ENCODE results near the gene CPNE8.
"Not testable (repeated sequence)": the region's sequence is repeated elsewhere in the genome, so short reads cannot be mapped to it uniquely, and the experiment has no call there.

The CPNE8 gene

GRCh38 chr12:38823314-38823713, 82.1 kb downstream of the CPNE8 start:
- DNase-seq, result no peak

- DNase-seq, result no peak
Observed at GRCh38 chr12:38817942-38818341, 87.4 kb downstream of the CPNE8 start.

- DNase-seq, result no peak
Observed at GRCh38 chr12:38813923-38814322, 91.5 kb downstream of the CPNE8 start.

- no peak for DNase-seq
Observed at GRCh38 chr12:38811814-38812356, 93.5 kb downstream of the CPNE8 start.

- no peak for DNase-seq
Observed at GRCh38 chr12:38809832-38810231, 95.6 kb downstream of the CPNE8 start.

- no peak for DNase-seq
Observed at GRCh38 chr12:38788106-38788505, 117.3 kb downstream of the CPNE8 start.

- no peak for DNase-seq
Observed at GRCh38 chr12:38785381-38785780, 120.0 kb downstream of the CPNE8 start.

- no peak for DNase-seq
Observed at GRCh38 chr12:38783304-38783703, 122.1 kb downstream of the CPNE8 start.

- DNase-seq, result no peak
Observed at GRCh38 chr12:38782359-38782758, 123.0 kb downstream of the CPNE8 start.

GRCh38 chr12:38776647-38777046, 128.7 kb downstream of the CPNE8 start:
- DNase-seq, result no peak

- no peak for DNase-seq
Observed at GRCh38 chr12:38775457-38775856, 129.9 kb downstream of the CPNE8 start.

GRCh38 chr12:38772437-38772836, 133.0 kb downstream of the CPNE8 start:
- no peak for DNase-seq

GRCh38 chr12:38771871-38772270, 133.5 kb downstream of the CPNE8 start:
- no peak for DNase-seq

GRCh38 chr12:38761636-38762342, 143.6 kb downstream of the CPNE8 start:
- no peak for DNase-seq

- no peak for DNase-seq
Observed at GRCh38 chr12:38761111-38761510, 144.3 kb downstream of the CPNE8 start.

- DNase-seq, result no peak
Observed at GRCh38 chr12:38759621-38760020, 145.8 kb downstream of the CPNE8 start.

GRCh38 chr12:38746744-38747143, 158.6 kb downstream of the CPNE8 start:
- DNase-seq, result no peak

GRCh38 chr12:38745601-38746000, 159.8 kb downstream of the CPNE8 start:
- no peak for DNase-seq

GRCh38 chr12:38744041-38744440, 161.3 kb downstream of the CPNE8 start:
- no peak for DNase-seq

GRCh38 chr12:38742496-38742895, 162.9 kb downstream of the CPNE8 start:
- not testable (repeated sequence) for DNase-seq

- no peak for DNase-seq
Observed at GRCh38 chr12:38736821-38737220, 168.6 kb downstream of the CPNE8 start.

- no peak for DNase-seq
Observed at GRCh38 chr12:38732761-38733160, 172.6 kb downstream of the CPNE8 start.

GRCh38 chr12:38728894-38729293, 176.5 kb downstream of the CPNE8 start:
- no peak for DNase-seq

- no peak for DNase-seq
Observed at GRCh38 chr12:38721611-38722252, 183.7 kb downstream of the CPNE8 start.

GRCh38 chr12:38720661-38721060, 184.7 kb downstream of the CPNE8 start:
- no peak for DNase-seq

Data from activated CD8-positive, alpha-beta memory T cell treated with anti-CD3 and anti-CD28 coated beads, Interleukin-2, amount 50 U/mL, for 48 hours (primary cell).